ENCODE data around the gene KLHL40.

Gene KLHL40, protein sequence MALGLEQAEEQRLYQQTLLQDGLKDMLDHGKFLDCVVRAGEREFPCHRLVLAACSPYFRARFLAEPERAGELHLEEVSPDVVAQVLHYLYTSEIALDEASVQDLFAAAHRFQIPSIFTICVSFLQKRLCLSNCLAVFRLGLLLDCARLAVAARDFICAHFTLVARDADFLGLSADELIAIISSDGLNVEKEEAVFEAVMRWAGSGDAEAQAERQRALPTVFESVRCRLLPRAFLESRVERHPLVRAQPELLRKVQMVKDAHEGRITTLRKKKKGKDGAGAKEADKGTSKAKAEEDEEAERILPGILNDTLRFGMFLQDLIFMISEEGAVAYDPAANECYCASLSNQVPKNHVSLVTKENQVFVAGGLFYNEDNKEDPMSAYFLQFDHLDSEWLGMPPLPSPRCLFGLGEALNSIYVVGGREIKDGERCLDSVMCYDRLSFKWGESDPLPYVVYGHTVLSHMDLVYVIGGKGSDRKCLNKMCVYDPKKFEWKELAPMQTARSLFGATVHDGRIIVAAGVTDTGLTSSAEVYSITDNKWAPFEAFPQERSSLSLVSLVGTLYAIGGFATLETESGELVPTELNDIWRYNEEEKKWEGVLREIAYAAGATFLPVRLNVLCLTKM
- long read RNA-seq, donor 1: 0 reads
- long read RNA-seq, donor 2: 0 reads
- long read RNA-seq, donor 3: 0 reads
- long read RNA-seq, donor 4: 0 reads
- long read RNA-seq, donor 5: 0 reads
- long read RNA-seq, donor 6: 0 reads
- long read RNA-seq, donor 7: 0 reads
- long read RNA-seq, donor 8: 0 reads

- no peak for DNase-seq
Measured at GRCh38 chr3:42685363-42685881, at the start of gene KLHL40. Gene KLHL40, plus strand, starts transcription at chr3:42685537. Its CDS starts 82 bp downstream, at chr3:42685619.

DNA sequence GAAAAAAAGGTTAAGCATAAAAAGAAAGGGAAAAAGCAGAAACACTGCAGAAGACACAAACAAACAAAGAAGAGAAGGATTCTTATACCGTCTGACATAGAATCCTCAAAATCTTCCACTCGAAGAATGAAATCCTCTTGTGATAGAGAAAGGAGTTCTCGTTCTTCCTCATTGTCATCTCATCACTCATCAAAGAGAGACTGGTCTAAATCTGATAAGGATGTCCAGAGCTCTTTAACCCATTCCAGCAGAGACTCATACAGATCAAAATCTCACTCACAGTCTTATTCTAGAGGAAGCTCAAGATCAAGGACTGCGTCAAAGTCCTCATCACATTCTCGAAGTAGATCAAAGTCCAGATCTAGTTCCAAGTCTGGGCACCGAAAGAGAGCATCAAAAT lies 48.3 kb upstream of the KLHL40 start:
- no peak for DNase-seq

DNA sequence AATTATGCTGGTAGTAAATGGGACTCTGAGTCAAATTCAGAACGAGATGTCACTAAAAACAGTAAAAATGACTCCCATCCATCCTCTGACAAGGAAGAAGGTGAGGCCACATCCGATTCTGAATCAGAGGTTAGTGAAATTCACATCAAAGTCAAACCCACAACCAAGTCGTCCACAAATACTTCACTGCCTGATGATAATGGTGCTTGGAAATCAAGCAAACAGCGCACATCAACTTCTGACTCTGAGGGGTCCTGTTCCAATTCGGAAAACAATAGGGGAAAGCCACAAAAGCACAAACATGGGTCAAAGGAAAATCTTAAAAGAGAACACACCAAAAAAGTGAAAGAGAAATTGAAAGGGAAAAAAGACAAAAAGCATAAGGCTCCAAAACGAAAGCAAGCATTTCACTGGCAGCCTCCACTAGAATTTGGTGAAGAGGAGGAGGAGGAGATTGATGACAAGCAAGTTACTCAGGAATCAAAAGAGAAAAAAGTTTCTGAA lies 46.9 kb upstream of the KLHL40 start:
- no peak for DNase-seq

DNA sequence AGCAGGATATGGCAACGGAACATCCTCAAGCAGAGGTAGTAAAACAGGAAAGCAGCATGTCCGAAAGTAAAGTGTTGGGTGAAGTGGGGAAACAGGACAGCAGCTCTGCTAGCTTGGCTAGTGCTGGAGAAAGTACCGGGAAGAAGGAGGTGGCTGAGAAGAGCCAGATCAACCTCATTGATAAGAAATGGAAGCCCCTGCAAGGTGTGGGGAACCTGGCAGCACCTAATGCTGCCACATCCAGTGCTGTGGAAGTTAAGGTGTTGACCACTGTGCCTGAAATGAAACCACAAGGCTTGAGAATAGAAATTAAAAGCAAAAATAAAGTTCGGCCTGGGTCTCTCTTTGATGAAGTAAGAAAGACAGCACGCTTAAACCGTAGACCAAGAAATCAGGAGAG lies 46.1 kb upstream of the KLHL40 start:
- DNase-seq: no peak

DNA sequence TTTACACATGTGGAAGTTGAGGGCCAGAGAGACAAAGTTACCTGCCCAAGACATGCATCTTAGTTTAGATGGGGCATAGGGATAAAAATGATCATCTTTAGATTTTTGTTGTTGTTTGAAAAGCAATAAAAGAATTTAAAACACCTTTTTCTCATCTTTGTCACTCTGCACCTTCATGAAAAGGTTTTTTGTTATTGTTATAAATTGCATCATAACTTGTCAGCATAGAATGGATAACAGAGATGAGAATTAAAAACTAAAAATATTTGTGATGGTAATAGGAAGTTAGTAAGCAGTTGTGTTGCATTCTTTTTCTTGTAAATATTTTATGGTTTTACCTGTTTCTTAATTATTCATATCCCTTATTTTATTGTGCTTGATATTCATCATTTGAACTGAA lies 45.2 kb upstream of the KLHL40 start:
- no peak for DNase-seq

GRCh38 chr3:42640771-42641370 lies 44.5 kb upstream of the KLHL40 start:
- DNase-seq: no peak

GRCh38 chr3:42647821-42648459 lies 37.4 kb upstream of the KLHL40 start:
- DNase-seq: no peak

DNA sequence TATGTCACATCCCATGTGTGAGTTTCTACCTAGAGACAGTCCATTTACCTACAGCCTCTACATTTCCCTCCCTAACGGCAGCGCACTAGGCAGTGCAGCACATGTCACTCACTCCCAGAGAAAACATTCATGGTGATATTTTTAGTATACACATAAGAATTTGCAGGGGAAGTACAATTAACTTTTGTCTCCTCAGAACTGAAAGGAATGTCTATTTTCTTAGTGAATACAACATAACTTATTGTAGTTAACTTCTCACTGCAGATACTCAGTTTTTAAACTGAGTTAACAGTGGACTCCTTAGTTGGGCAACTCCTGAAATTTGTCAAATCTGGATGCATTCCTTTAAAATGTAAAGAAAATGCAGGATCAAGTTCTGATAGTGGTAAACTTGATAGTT lies 36.3 kb upstream of the KLHL40 start:
- no peak for DNase-seq

GRCh38 chr3:42649783-42650182 lies 35.6 kb upstream of the KLHL40 start:
- no peak for DNase-seq

DNA sequence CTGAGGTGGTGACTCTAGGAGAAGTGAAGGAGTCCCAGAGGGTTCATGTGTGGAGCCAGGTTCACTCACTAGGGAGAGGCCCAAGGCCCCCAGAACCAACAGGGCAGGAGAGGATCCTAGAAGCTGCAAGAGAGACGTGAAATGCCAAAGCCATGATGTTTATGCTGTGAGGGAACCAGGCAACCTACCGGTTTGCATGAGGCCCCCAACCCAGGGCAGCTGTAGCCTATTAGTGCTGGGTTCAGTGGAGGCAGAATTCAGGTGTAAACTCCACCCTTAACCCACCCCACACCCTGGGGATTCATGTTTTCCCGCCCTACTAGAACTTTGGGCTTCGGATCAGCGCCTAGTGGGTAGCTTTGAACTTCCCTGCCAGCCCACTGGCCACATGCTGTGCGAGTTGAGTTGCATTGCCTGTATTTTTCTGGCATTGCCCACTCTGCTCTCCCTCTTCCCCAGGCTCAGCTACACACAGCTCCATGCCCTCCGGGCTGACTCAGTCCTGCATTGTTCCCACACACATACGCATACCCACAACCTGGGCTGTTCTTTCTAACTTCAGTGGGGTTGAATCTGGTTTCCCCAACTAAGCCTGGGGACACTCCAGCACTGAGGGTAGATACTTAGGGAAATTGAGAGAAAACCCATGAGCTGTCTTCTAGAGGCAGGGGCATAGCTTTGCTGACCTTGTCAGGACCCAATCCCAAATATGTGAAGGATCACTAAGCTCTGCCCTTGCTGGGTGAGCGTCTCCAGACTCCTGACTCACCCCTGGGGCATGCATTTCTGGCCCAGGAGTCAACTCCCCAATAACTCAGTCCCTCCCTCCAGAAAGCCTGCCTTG lies 33.9 kb upstream of the KLHL40 start:
- DNase-seq: no peak

DNA sequence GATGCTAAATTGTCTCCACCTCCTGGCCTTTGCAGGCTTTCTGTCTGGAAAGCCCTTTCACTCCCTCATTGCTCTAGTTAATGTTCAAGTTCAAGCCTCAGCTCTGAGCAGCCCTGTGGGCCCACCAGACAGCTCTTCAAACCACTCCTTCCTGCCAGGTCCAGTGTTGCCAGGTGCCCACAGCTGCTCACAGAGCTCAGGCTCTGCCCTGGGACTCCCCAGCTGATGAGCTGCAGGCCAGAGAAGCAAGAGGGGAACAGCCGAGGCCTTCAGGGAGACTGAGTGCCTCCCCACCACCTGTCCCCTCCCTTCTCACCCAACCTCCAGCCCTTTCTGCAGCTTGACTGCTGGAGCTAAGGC lies 33.1 kb upstream of the KLHL40 start:
- DNase-seq: no peak

GRCh38 chr3:42652611-42653302 lies 32.6 kb upstream of the KLHL40 start:
- no peak for DNase-seq

GRCh38 chr3:42653303-42653559 lies 32.1 kb upstream of the KLHL40 start:
- DNase-seq: no peak

GRCh38 chr3:42653560-42654330 lies 31.6 kb upstream of the KLHL40 start, which contains the start of gene ZBTB47:
Gene ZBTB47, plus strand, starts transcription at chr3:42653697. Its CDS starts 4,659 bp downstream, at chr3:42658356.
- DNase-seq: peak; percentile 34

GRCh38 chr3:42654331-42655201 lies 30.8 kb upstream of the KLHL40 start:
- DNase-seq: peak; percentile 74

- DNase-seq: no peak
Measured at GRCh38 chr3:42655331-42655888, 29.9 kb upstream of the KLHL40 start.

DNA sequence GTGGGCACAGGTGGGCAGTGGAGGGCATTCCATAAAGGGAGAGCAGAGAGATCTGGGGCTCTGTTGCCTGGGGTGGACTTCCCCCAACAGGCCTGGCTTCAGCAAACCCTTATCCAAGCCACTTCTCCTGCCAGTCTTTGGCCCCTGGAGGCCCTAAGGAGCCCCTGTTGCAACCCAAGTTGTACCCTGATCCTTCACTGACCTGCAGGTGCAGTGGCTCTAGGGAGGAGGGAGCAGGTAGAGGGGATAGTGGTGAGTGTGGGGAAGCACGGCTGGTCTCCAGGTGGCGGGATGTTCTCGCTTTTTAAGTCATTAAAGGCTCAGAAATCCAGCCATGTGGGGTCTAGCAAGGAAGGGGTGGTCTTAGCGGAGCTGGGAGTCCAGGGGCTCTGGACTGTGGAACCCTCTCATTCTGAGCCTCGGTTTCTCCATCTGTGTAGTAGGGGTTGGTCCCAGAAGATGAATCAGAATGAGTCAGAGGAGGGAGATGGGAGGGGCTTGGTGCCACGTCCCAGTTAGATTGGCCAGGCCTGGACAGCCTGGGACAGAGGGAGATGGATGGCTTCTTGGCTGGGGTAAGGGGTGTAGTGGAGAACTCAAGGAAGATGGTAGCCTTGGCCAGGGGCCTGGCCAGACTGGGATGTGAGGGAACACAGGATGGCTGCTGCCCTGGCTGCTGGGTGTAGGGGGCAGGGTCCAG lies 29.2 kb upstream of the KLHL40 start:
- DNase-seq: no peak

Data from right kidney (tissue), 9 donors.